ENCODE measurements around the gene ATF1.
"Not testable (repeated sequence)": the region's sequence is repeated elsewhere in the genome, so short reads cannot be mapped to it uniquely, and the experiment has no call there.

DNA sequence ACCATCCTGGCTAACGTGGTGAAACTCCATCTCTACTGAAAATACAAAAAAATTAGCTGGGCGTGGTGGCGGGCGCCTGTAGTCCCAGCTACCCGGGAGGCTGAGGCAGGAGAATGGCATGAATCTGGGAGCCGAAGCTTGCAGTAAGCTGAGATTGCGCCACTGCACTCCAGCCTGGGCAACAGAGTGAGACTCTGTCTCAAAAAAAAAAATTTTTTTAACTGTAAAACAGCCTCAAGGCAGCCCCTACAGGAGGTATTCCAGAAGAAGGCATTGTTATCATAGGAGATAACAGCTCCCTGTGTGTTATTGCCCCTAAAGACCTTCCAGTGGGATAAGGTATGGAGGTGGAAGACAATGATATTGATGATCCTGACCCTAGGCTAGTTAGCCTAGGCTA, 51.0 kb downstream of the ATF1 start:
- not testable (repeated sequence) for TF ChIP-seq POLR2A (IDR thresholded peaks at IDR 0.05; ENCODE audit: extremely low read depth, insufficient read length)
- TF ChIP-seq, protein P1, sequence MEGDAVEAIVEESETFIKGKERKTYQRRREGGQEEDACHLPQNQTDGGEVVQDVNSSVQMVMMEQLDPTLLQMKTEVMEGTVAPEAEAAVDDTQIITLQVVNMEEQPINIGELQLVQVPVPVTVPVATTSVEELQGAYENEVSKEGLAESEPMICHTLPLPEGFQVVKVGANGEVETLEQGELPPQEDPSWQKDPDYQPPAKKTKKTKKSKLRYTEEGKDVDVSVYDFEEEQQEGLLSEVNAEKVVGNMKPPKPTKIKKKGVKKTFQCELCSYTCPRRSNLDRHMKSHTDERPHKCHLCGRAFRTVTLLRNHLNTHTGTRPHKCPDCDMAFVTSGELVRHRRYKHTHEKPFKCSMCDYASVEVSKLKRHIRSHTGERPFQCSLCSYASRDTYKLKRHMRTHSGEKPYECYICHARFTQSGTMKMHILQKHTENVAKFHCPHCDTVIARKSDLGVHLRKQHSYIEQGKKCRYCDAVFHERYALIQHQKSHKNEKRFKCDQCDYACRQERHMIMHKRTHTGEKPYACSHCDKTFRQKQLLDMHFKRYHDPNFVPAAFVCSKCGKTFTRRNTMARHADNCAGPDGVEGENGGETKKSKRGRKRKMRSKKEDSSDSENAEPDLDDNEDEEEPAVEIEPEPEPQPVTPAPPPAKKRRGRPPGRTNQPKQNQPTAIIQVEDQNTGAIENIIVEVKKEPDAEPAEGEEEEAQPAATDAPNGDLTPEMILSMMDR (IDR thresholded peaks at IDR 0.05; ENCODE audit: low read depth, low read length) = not testable (repeated sequence)

Measured in NB4 (cell line).